Esophagus muscularis mucosa (tissue), 3 donors: ENCODE results near the gene LIPC.

Experiments
- CTCF ChIP-seq, 3 experiments: fragments of 200-600 bp in 2 of 3; fragments of 450-650 bp in 1 of 3; sonication (generic) in 2 of 3; IDR thresholded peaks; one replicate each; pipeline ENCODE4 v1.5.1; 2017 to 2019; ENCODE audit warnings: antibody characterized with exemption in 3 of 3, mild to moderate bottlenecking in 2 of 3, moderate library complexity in 1 of 3
- POLR2A ChIP-seq: fragments of 450-650 bp; IDR thresholded peaks from one replicate; pipeline ENCODE4 v1.6.1; 2017; ENCODE audit warnings: antibody characterized with exemption, moderate library complexity, mild to moderate bottlenecking, low read depth
- POLR2AphosphoS5 ChIP-seq, 2 donors: sonication (generic); formaldehyde crosslinking; IDR thresholded peaks; one replicate each; pipeline ENCODE4 v1.6.1; 2017; ENCODE audit warnings: antibody characterized with exemption in 2 of 2

- no peak for TF ChIP-seq CTCF (IDR thresholded peaks at IDR 0.05)
- no peak for TF ChIP-seq POLR2AphosphoS5 (IDR thresholded peaks at IDR 0.05)
- TF ChIP-seq POLR2A: no peak
Observed at GRCh38 chr15:58444056-58444455, 12.3 kb downstream of the LIPC start.
